ENCODE results near the gene PCBP3.

PCBP3 gene

DNA sequence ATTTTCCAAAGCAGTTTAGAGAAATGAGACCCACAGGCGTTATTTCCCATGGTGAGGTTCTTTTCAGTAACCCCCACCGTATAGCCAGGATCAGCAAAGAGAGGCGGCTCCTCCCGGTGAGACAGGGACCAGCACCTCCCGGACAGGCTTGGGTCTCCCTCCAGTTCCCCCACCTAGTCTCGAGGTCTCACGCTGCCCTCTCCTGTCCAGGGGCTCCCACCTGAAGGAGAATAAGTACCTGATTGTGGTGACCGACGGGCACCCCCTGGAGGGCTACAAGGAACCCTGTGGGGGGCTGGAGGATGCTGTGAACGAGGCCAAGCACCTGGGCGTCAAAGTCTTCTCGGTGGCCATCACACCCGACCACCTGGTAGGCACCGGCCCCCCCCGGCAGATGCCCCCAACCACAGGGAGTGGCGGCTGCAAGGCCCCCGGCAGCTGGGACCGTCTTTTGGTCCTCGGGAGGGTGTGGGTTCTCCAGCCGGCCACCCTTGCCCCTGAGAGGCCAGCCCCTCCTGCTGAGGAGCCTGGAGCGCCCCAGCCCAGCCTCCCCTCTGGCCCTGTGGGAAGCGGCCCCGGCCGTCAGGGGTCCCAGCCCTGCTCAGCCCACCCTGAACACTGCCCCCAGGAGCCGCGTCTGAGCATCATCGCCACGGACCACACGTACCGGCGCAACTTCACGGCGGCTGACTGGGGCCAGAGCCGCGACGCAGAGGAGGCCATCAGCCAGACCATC is 343.0 kb downstream of the PCBP3 start:
- peaks cover 19% of the 10 kb centered on the region for H3K4me1 ChIP-seq (ENCODE audit: control insufficient read depth, insufficient read depth, low read depth, low read length)
- H3K4ac ChIP-seq (ENCODE audit: low read depth in 1 of 2, low read length in 2 of 2): no peak overlapping the region
- H3K79me1 ChIP-seq (replicated peaks; ENCODE audit: low read length, poor library complexity, severe bottlenecking): peaks cover 27% of the 10 kb centered on the region
- peak overlapping the region; percentile 98 for H3K9ac ChIP-seq (ENCODE audit: low read length)
- H2BK5ac ChIP-seq (ENCODE audit: low read depth, low read length, poor library complexity, severe bottlenecking): no peak overlapping the region
- H3K4me3 ChIP-seq (ENCODE audit: insufficient read depth in 1 of 2, low read depth in 1 of 2, low read length in 2 of 2): peak overlapping the region in 1 of 2 experiments; percentile 96
- no peak for DNase-seq
- no peak overlapping the region for H2BK120ac ChIP-seq (ENCODE audit: low read depth, low read length)
- peak overlapping the region in 1 of 2 experiments; percentile 0 for H3K18ac ChIP-seq (ENCODE audit: low read depth in 1 of 2, low read length in 2 of 2)
- H3K4me2 ChIP-seq (ENCODE audit: low read length, poor library complexity, severe bottlenecking): no peak overlapping the region
- H3K23ac ChIP-seq (ENCODE audit: low read length in 2 of 2): peak overlapping the region in 1 of 2 experiments; percentile 18
- H3K27me3 ChIP-seq (ENCODE audit: control insufficient read depth in 1 of 2, insufficient read depth in 1 of 2, low read length in 2 of 2): no peaks in the 10 kb centered on the region
- H3K27ac ChIP-seq (ENCODE audit: low read length, poor library complexity, severe bottlenecking): no peak overlapping the region
- H2AK5ac ChIP-seq (ENCODE audit: low read length, severe bottlenecking): no peak overlapping the region
- no peaks in the 10 kb centered on the region for H3K9me3 ChIP-seq (ENCODE audit: control insufficient read depth, low read length)
- H2BK12ac ChIP-seq (ENCODE audit: low read length in 2 of 2): no peak overlapping the region
- peak overlapping the region; percentile 19 for H4K8ac ChIP-seq (ENCODE audit: low read length)
- H2BK15ac ChIP-seq (ENCODE audit: low read depth, poor library complexity, severe bottlenecking): peak overlapping the region; percentile 2
- 93% methylated on average over 35 of the region's 36 CpGs for WGBS
- H3K36me3 ChIP-seq (ENCODE audit: control insufficient read depth in 1 of 2, insufficient read depth in 2 of 2, low read depth in 1 of 2, low read length in 2 of 2): peaks cover 74 to 78% of the 10 kb centered on the region in 2 experiments
- H4K91ac ChIP-seq (ENCODE audit: low read length): peak overlapping the region; percentile 24
- no peak overlapping the region for H2AFZ ChIP-seq (ENCODE audit: low read depth, low read length)
- H3K14ac ChIP-seq (ENCODE audit: low read length in 2 of 2): peak overlapping the region in 1 of 2 experiments; percentile 53

DNA sequence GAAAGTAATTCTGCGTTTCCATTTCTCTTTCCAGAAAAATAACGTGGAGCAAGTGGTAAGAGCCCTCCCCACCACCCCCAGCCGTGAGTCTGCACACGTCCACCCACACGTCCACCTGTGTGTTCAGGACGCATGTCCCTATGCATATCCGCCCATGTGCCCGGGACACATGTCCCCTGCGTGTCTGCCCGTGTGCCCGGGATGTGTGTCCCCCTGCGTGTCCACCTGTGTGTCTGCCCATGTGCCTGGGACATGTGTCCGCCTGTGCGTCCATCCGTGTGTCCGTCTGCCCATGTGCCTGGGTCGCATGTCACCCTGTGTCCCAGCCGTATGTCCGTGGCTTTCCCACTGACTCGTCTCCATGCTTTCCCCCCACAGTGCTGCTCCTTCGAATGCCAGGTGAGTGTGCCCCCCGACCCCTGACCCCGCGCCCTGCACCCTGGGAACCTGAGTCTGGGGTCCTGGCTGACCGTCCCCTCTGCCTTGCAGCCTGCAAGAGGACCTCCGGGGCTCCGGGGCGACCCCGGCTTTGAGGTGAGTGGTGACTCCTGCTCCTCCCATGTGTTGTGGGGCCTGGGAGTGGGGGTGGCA is 343.7 kb downstream of the PCBP3 start:
- Histone ChIP-seq H2AK5ac (ENCODE audit: low read length, severe bottlenecking) (no peak overlapping the region), H3K4me2 (ENCODE audit: low read length, poor library complexity, severe bottlenecking) (no peak overlapping the region), H3K18ac (ENCODE audit: low read depth in 1 of 2, low read length in 2 of 2) (peak overlapping the region; percentile 0 to 52), H3K9ac (ENCODE audit: low read length) (peak overlapping the region; percentile 98), H2AFZ (ENCODE audit: low read depth, low read length) (no peak overlapping the region), H3K9me3 (ENCODE audit: control insufficient read depth, low read length) (no peaks in the 10 kb centered on the region), H2BK12ac (ENCODE audit: low read length in 2 of 2) (no peak overlapping the region), H3K14ac (ENCODE audit: low read length in 2 of 2) (peak overlapping the region in 1 of 2 experiments; percentile 0), H3K4ac (ENCODE audit: low read depth in 1 of 2, low read length in 2 of 2) (no peak overlapping the region), H2BK120ac (ENCODE audit: low read depth, low read length) (no peak overlapping the region), H3K27me3 (ENCODE audit: control insufficient read depth in 1 of 2, insufficient read depth in 1 of 2, low read length in 2 of 2) (no peaks in the 10 kb centered on the region), H4K91ac (ENCODE audit: low read length) (peak overlapping the region; percentile 23), H2BK15ac (ENCODE audit: low read depth, poor library complexity, severe bottlenecking) (no peak overlapping the region), H3K27ac (ENCODE audit: low read length, poor library complexity, severe bottlenecking) (no peak overlapping the region), H3K4me3 (ENCODE audit: insufficient read depth in 1 of 2, low read depth in 1 of 2, low read length in 2 of 2) (peak overlapping the region in 1 of 2 experiments; percentile 96), H3K79me1 (replicated peaks; ENCODE audit: low read length, poor library complexity, severe bottlenecking) (peaks cover 30% of the 10 kb centered on the region), H3K23ac (ENCODE audit: low read length in 2 of 2) (peak overlapping the region in 1 of 2 experiments; percentile 9), H2BK5ac (ENCODE audit: low read depth, low read length, poor library complexity, severe bottlenecking) (no peak overlapping the region), H4K8ac (ENCODE audit: low read length) (no peak overlapping the region), H3K4me1 (ENCODE audit: control insufficient read depth, insufficient read depth, low read depth, low read length) (peaks cover 19% of the 10 kb centered on the region), H3K36me3 (ENCODE audit: control insufficient read depth in 1 of 2, insufficient read depth in 2 of 2, low read depth in 1 of 2, low read length in 2 of 2) (peaks cover 82 to 85% of the 10 kb centered on the region in 2 experiments)
- 95% methylated on average over 29 of the region's 29 CpGs for WGBS
- DNase-seq: no peak

GRCh38 chr21:45988366-45989347 is 345.1 kb downstream of the PCBP3 start:
- no peak overlapping the region for H2BK5ac ChIP-seq (ENCODE audit: low read depth, low read length, poor library complexity, severe bottlenecking)
- H3K36me3 ChIP-seq (ENCODE audit: control insufficient read depth in 1 of 2, insufficient read depth in 2 of 2, low read depth in 1 of 2, low read length in 2 of 2): peaks cover 87 to 89% of the 10 kb centered on the region in 2 experiments
- no peak overlapping the region for H3K23ac ChIP-seq (ENCODE audit: low read length in 2 of 2)
- no peak overlapping the region for H4K91ac ChIP-seq (ENCODE audit: low read length)
- H3K4ac ChIP-seq (ENCODE audit: low read depth in 1 of 2, low read length in 2 of 2): no peak overlapping the region
- peaks cover 35% of the 10 kb centered on the region for H3K79me1 ChIP-seq (replicated peaks; ENCODE audit: low read length, poor library complexity, severe bottlenecking)
- H2BK12ac ChIP-seq (ENCODE audit: low read length in 2 of 2): no peak overlapping the region
- no peak overlapping the region for H4K8ac ChIP-seq (ENCODE audit: low read length)
- WGBS: 90% methylated on average over 28 of the region's 36 CpGs
- H3K4me1 ChIP-seq (ENCODE audit: control insufficient read depth, insufficient read depth, low read depth, low read length): peaks cover 10% of the 10 kb centered on the region
- H3K4me3 ChIP-seq (ENCODE audit: insufficient read depth in 1 of 2, low read depth in 1 of 2, low read length in 2 of 2): peak overlapping the region in 1 of 2 experiments; percentile 64
- no peak overlapping the region for H3K14ac ChIP-seq (ENCODE audit: low read length in 2 of 2)
- H3K27ac ChIP-seq (ENCODE audit: low read length, poor library complexity, severe bottlenecking): no peak overlapping the region
- H2BK15ac ChIP-seq (ENCODE audit: low read depth, poor library complexity, severe bottlenecking): no peak overlapping the region
- H3K18ac ChIP-seq (ENCODE audit: low read depth in 1 of 2, low read length in 2 of 2): no peak overlapping the region
- H3K9ac ChIP-seq (ENCODE audit: low read length): peak overlapping the region; percentile 87
- H3K4me2 ChIP-seq (ENCODE audit: low read length, poor library complexity, severe bottlenecking): no peak overlapping the region
- no peak overlapping the region for H2AK5ac ChIP-seq (ENCODE audit: low read length, severe bottlenecking)
- no peaks in the 10 kb centered on the region for H3K9me3 ChIP-seq (ENCODE audit: control insufficient read depth, low read length)
- no peak overlapping the region for H2BK120ac ChIP-seq (ENCODE audit: low read depth, low read length)
- DNase-seq: no peak
- H3K27me3 ChIP-seq (ENCODE audit: control insufficient read depth in 1 of 2, insufficient read depth in 1 of 2, low read length in 2 of 2): no peaks in the 10 kb centered on the region
- H2AFZ ChIP-seq (ENCODE audit: low read depth, low read length): no peak overlapping the region
